H1 (cell line): Measurements from ENCODE around the gene TMEM164. TPM values are rescaled to one million over a fixed set of nuclear protein-coding genes. Genes with fewer than 3 reads are reported as not detected.

ENCODE experiments used
- BCL11A ChIP-seq, 2 experiments: IDR thresholded peaks; one replicate each; pipeline ENCODE4 v1.6.1; 2011; ENCODE audit warnings: low read depth in 2 of 2, low read length in 2 of 2, mild to moderate bottlenecking in 2 of 2
- CHD1 ChIP-seq: IDR thresholded peaks from 2 replicates; pipeline ENCODE4 v1.6.1; 2012; ENCODE audit warnings: low read depth, low read length, improper control_type of control experiment
- EZH2 ChIP-seq: fragments of 200-600 bp; sonication (generic); IDR thresholded peaks from 2 replicates; pipeline ENCODE4 v1.7.1; 2012; ENCODE audit warnings: low read depth, mild to moderate bottlenecking, moderate library complexity, low read length, inconsistent platforms; ENCODE audit not compliant: severe bottlenecking
- MAFK ChIP-seq: IDR thresholded peaks from 2 replicates; pipeline ENCODE4 v1.6.1; 2012; ENCODE audit warnings: low read depth, mild to moderate bottlenecking, improper control_type of control experiment, low read length
- RNF2 ChIP-seq: fragments of 200-900, 300-1000 bp; sonication (generic); IDR thresholded peaks from 2 replicates; pipeline ENCODE4 v1.7.1; 2016; ENCODE audit warnings: borderline replicate concordance, low read depth, mild to moderate bottlenecking, antibody characterized with exemption, low read length; ENCODE audit not compliant: poor library complexity, severe bottlenecking; ENCODE audit errors: missing control alignments
- SP2 ChIP-seq: IDR thresholded peaks from 2 replicates; pipeline ENCODE4 v1.6.1; 2012; ENCODE audit warnings: mild to moderate bottlenecking, low read length, inconsistent platforms
- microRNA counts: library from miRNA; unstranded; fragments of <30 nt; microRNA quantifications from one replicate; lab custom pipeline; 2015
- microRNA-seq, 2 experiments: library from miRNA; unstranded; fragments of <30 nt; microRNA quantifications; one replicate each; pipeline versions ENCODE4 to v1.2.0, GENCODE V29; 2016 to 2020; ENCODE audit warnings: borderline microRNAs expressed in 2 of 2, borderline number of aligned reads in 2 of 2, borderline replicate concordance in 1 of 2
- polyA plus RNA-seq, 7 experiments: library from polyadenylated mRNA; depleted of rRNA in 3 of 7; stranded (reverse) in 5 of 7; unstranded in 2 of 7; fragments of >200 nt in 5 of 7; fragments of 200-250 nt in 2 of 7; gene quantifications; 1 replicate in 5 of 7; 2 replicates in 1 of 7; 4 replicates in 1 of 7; pipeline versions ENCODE4 v1.2.1 to v1.2.3, GENCODE V29; 2011 to 2013; ENCODE audit warnings: missing spikeins in 2 of 7, mixed read lengths in 2 of 7
- small RNA-seq: library from polyadenylated mRNA; stranded (forward); fragments of <200 nt; extraction: miRNeasy Mini kit (QIAGEN cat#:217004); gene quantifications from one replicate; pipeline ENCODE3, GENCODE V24; 2013; ENCODE audit not compliant: insufficient read depth
- total RNA-seq: library from RNA; stranded (reverse); fragmentation: NEBNext Ultra II Directional; extraction: Animal tissue kit (Norgen Biotek cat#: 25700); gene quantifications from 2 replicates; pipeline ENCODE4 v1.2.1, GENCODE V29; 2021
- TF ChIP-seq, protein P1 (sequence below), 3 experiments: IDR thresholded peaks; 1 replicate in 2 of 3; 2 replicates in 1 of 3; pipeline versions ENCODE4 v1.5.1 to v1.6.1; 2011; ENCODE audit warnings: low read length in 3 of 3, mild to moderate bottlenecking in 3 of 3, inconsistent platforms in 2 of 3, low read depth in 1 of 3, moderate library complexity in 1 of 3; ENCODE audit not compliant: insufficient read depth in 1 of 3; ENCODE audit errors: control extremely low read depth in 1 of 3

TMEM164 gene
- total and polyA plus RNA-seq, 2 of the 8 experiments (the other 6 are each of a cell fraction or from before 2014, with no cell fraction given), result 7.3 to 14.8 TPM

- TF ChIP-seq, protein P1, sequence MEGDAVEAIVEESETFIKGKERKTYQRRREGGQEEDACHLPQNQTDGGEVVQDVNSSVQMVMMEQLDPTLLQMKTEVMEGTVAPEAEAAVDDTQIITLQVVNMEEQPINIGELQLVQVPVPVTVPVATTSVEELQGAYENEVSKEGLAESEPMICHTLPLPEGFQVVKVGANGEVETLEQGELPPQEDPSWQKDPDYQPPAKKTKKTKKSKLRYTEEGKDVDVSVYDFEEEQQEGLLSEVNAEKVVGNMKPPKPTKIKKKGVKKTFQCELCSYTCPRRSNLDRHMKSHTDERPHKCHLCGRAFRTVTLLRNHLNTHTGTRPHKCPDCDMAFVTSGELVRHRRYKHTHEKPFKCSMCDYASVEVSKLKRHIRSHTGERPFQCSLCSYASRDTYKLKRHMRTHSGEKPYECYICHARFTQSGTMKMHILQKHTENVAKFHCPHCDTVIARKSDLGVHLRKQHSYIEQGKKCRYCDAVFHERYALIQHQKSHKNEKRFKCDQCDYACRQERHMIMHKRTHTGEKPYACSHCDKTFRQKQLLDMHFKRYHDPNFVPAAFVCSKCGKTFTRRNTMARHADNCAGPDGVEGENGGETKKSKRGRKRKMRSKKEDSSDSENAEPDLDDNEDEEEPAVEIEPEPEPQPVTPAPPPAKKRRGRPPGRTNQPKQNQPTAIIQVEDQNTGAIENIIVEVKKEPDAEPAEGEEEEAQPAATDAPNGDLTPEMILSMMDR (IDR thresholded peaks at IDR 0.05; ENCODE audit: control extremely low read depth in 1 of 3, insufficient read depth in 1 of 3, low read depth in 1 of 3, low read length in 3 of 3), result no peak
- TF ChIP-seq MAFK (no peak), CHD1 (no peak), RNF2 (no peak), SP2 (no peak), EZH2 (no peak), BCL11A (IDR thresholded peaks at IDR 0.05; ENCODE audit: low read depth in 2 of 2, low read length in 2 of 2) (no peak)
Observed at GRCh38 chrX:110226931-110227330, 224.0 kb downstream of the TMEM164 start (continued).

MicroRNAs within 50 kb of the gene (microRNA counts, 767-probe panel; counts per million panel counts)
- microRNA hsa-miR-652-3p (lab: Ali Mortazavi, UCI), result 879 counts per million, percentile 95 among the panel's probes with 10 or more counts

Small RNA genes within 50 kb of the gene (microRNA-seq; reads per million reads assigned to microRNA genes)
- 0 reads per million in 2 experiments for gene MIR3978
- 309 to 346 reads per million in 2 experiments for gene MIR652

Small RNA genes within 50 kb of the gene (small RNA-seq; reads per million reads assigned to genes)
- gene MIR3978 (not detected), gene MIR652 (101 reads per million, percentile 97 among the genes with 10 or more reads in this experiment), gene SNORD96B (not detected)
